Activated T-cell treated with anti-CD3 and anti-CD28 coated beads, Interleukin-2, amount 50 U/mL, for 24 hours (primary cell): ENCODE data around the gene QKI.

ENCODE experiments used
- DNase-seq: peaks from one replicate; pipeline ENCODE4 v3.0.0-alpha.2; 2020
- H3K27ac Mint-ChIP-seq: 2 replicates; pipeline ENCODE4 v1.8.0; 2020; ENCODE audit warnings: mild to moderate bottlenecking, mixed read lengths
- H3K27me3 Mint-ChIP-seq: 2 replicates; pipeline ENCODE4 v1.8.0; 2020; ENCODE audit warnings: mixed read lengths
- H3K36me3 Mint-ChIP-seq: 2 replicates; pipeline ENCODE4 v1.8.0; 2020; ENCODE audit warnings: low read depth, mixed read lengths
- H3K4me1 Mint-ChIP-seq: 2 replicates; pipeline ENCODE4 v1.8.0; 2020; ENCODE audit warnings: low read depth, mixed read lengths
- H3K4me3 Mint-ChIP-seq: 2 replicates; pipeline ENCODE4 v1.8.0; 2020; ENCODE audit warnings: mild to moderate bottlenecking, moderate library complexity, mixed read lengths
- H3K9me3 Mint-ChIP-seq: 2 replicates; pipeline ENCODE4 v1.8.0; 2020; ENCODE audit warnings: mixed read lengths

The QKI gene

DNA sequence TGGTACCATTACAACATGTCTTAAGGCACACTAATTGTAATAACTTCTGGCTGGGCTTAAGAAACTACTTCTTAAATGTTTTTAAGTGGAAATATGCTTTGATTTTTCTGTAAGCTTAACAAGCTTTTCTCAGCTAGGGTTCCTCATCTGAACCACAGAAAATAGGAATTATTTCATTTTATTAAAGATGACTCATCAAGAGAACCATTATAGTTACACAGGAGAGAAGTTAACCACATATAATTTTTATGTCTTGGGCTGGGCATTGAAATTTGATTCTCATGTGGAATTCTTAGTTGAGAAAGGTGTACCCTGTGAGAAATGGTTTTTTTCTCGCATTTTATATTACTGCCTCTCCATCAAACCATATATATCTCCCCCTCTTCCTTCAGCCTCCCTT is 75.1 kb downstream of the QKI start:
- peaks cover 61% of the 10 kb centered on the region for H3K4me1 Mint-ChIP-seq
- no peaks in the 10 kb centered on the region for H3K9me3 Mint-ChIP-seq
- H3K36me3 Mint-ChIP-seq = peaks cover 16% of the 10 kb centered on the region
- no peak for DNase-seq
- H3K27ac Mint-ChIP-seq = no peak overlapping the region
- H3K4me3 Mint-ChIP-seq = no peak overlapping the region
- H3K27me3 Mint-ChIP-seq = no peaks in the 10 kb centered on the region

DNA sequence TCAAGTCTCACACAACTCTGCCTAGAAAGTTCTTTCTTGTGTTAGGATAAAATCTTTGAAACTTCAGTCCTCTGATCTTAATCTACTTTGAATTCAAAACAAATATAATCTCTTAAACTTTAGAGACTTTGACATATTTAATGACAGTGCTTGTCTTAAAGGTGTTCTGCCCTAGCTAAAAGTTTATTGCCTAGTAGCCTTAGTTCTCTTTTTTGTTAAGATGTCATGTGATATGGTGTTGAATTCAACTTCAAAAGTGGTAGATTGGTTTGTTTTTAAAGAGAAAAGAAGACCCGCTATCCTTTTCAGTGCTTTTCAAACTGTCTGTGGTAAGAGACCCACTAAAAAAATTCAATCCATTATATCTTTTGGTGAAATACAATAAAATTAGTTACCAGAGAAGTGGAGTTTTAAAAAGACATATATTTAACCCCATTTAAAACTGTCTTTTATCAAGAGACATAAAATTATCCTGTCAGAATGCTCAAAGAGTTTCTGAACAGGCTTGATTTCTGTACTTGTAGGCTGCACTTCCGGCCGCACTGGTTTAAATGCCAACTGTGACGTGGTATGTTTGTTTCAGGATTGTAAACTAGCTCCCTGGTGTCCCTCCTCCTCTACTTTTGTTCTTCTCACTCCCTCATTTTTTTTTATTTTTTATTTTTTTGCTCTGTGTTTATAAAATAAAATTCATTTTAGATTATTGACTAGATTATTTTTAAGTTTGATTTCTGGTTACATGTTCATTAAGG is 76.5 kb downstream of the QKI start:
- H3K4me1 Mint-ChIP-seq = peaks cover 57% of the 10 kb centered on the region
- DNase-seq = no peak

DNA sequence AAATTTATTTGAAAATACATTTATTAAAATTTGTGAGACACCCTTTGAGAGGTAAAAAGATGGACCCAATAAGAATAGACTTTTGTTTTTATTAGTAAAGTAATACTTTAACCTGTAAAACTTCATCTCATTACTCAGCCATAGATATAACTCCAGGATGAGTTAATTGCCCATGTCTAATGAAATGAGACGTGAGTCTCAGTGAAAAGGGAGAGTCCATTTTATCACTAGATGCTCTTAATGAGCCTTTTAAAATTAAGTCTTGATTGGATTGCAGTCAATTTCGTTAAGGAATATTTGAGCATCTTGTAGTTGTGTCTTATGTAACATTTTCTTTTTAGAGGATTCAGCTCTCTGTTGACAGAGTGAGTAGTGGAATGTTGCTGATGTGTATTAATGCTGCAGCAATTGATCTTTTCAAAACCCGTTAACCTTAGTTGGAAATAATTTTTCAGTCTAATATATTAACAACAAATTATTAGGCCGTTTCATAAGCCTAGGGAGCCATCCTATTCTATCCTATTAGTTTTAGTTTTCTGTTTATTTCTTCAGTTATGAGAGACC is 77.3 kb downstream of the QKI start:
- Mint-ChIP-seq H3K27me3 (no peaks in the 10 kb centered on the region), H3K27ac (no peak overlapping the region), H3K36me3 (peaks cover 12% of the 10 kb centered on the region), H3K4me3 (no peak overlapping the region), H3K9me3 (no peaks in the 10 kb centered on the region), H3K4me1 (peaks cover 59% of the 10 kb centered on the region)
- DNase-seq = no peak

More for the DNA sequence above, 76.5 kb downstream of the QKI start:
- Mint-ChIP-seq H3K27me3 (no peaks in the 10 kb centered on the region), H3K4me3 (no peak overlapping the region), H3K9me3 (no peaks in the 10 kb centered on the region), H3K27ac (peak overlapping the region; percentile 76), H3K36me3 (peaks cover 12% of the 10 kb centered on the region)

- Mint-ChIP-seq H3K9me3 (no peaks in the 10 kb centered on the region), H3K4me3 (no peak overlapping the region), H3K4me1 (peaks cover 40% of the 10 kb centered on the region), H3K36me3 (peaks cover 22% of the 10 kb centered on the region), H3K27ac (no peak overlapping the region), H3K27me3 (no peaks in the 10 kb centered on the region)
- DNase-seq = no peak
Observed at GRCh38 chr6:163494279-163494727, 79.8 kb downstream of the QKI start.

GRCh38 chr6:163496205-163496604 is 81.7 kb downstream of the QKI start:
- no peaks in the 10 kb centered on the region for H3K9me3 Mint-ChIP-seq
- peaks cover 22% of the 10 kb centered on the region for H3K36me3 Mint-ChIP-seq
- H3K4me1 Mint-ChIP-seq = peaks cover 27% of the 10 kb centered on the region
- no peaks in the 10 kb centered on the region for H3K27me3 Mint-ChIP-seq
- no peak overlapping the region for H3K27ac Mint-ChIP-seq
- no peak for DNase-seq
- H3K4me3 Mint-ChIP-seq = no peak overlapping the region

GRCh38 chr6:163500105-163500504 is 85.6 kb downstream of the QKI start:
- Mint-ChIP-seq H3K27ac (no peak overlapping the region), H3K4me3 (no peak overlapping the region), H3K9me3 (peaks cover 10% of the 10 kb centered on the region), H3K27me3 (no peaks in the 10 kb centered on the region), H3K36me3 (peaks cover 46% of the 10 kb centered on the region), H3K4me1 (peaks cover 31% of the 10 kb centered on the region)
- no peak for DNase-seq

DNA sequence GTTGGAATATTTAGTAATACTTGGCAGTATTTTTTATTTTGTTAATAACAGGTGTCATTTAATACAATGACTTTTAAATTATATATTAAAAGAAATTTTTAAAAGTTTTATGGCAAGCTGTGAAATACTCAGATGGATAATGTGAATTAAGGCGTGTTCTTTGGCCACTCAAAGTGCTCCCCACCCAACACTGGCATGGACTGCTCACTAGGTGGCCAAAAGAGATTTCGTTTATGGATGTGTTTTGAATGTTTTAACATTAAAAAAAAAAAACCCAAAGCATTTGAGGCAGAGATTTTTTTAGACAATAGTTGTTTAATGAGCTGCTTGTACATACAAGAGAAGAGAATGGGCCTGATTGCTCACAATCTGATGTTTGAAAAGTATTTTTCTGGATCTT is 86.5 kb downstream of the QKI start:
- no peak overlapping the region for H3K27ac Mint-ChIP-seq
- H3K4me3 Mint-ChIP-seq = no peak overlapping the region
- no peaks in the 10 kb centered on the region for H3K27me3 Mint-ChIP-seq
- peaks cover 19% of the 10 kb centered on the region for H3K9me3 Mint-ChIP-seq
- H3K36me3 Mint-ChIP-seq = peaks cover 55% of the 10 kb centered on the region
- H3K4me1 Mint-ChIP-seq = peaks cover 31% of the 10 kb centered on the region
- DNase-seq = no peak

DNA sequence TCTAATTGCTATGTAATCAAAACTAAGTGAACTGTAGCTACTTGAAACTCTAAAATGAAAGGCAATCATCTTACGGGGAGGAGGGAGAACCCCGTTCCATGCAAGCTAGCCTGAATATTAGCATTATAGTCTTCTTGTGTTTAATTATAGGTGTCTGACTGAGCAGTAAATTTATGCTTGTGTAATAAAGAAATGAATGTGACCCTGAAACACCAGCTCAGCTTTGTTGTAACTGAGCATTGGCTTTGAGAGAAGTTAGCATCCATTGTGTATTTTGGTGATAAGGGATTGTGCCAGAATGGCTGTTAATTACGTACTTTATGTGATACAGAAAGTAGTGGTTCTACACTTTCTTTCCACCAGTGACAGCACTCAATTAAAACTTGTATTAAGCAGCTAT is 86.9 kb downstream of the QKI start:
- DNase-seq = no peak
- H3K4me3 Mint-ChIP-seq = no peak overlapping the region
- H3K36me3 Mint-ChIP-seq = peaks cover 56% of the 10 kb centered on the region
- no peaks in the 10 kb centered on the region for H3K27me3 Mint-ChIP-seq
- peaks cover 21% of the 10 kb centered on the region for H3K9me3 Mint-ChIP-seq
- H3K4me1 Mint-ChIP-seq = peaks cover 27% of the 10 kb centered on the region
- no peak overlapping the region for H3K27ac Mint-ChIP-seq

DNA sequence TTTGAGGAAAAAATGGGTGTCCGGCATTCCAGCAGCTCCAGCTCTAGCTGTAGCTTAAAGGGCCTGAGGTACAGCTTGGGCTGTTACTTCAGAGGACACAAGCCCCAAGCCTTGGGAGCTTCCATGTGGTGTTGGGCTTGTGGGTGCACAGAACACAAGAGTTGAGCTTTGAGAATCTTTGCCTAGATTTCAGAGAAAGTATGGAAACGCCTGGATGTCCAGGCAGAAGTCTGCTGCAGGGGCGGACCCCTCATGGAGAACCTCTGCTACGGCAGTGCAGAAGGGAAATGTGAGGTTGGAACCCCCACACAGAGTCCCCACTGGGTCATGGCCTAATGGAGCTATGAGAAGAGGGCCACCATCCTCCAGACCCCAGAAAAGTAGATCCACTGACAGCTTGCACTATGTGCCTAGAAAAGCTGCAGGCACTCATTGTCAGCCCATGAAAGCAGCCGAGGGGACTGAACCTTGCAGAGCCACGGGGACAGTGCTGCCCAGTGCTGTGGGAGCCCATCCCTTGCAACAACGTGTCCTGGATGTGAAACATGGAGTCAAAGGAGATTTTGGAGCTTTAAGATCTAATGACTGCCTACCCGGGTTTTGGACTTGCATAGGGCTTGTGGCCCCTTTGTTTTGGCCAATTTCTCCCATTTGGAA is 90.6 kb downstream of the QKI start:
- DNase-seq = no peak
- Mint-ChIP-seq H3K4me1 (peaks cover 17% of the 10 kb centered on the region), H3K27ac (no peak overlapping the region), H3K9me3 (peaks cover 36% of the 10 kb centered on the region), H3K36me3 (peaks cover 60% of the 10 kb centered on the region), H3K4me3 (no peak overlapping the region), H3K27me3 (no peaks in the 10 kb centered on the region)

GRCh38 chr6:163507965-163508364 is 93.4 kb downstream of the QKI start:
- H3K36me3 Mint-ChIP-seq = peaks cover 47% of the 10 kb centered on the region
- no peak overlapping the region for H3K4me3 Mint-ChIP-seq
- H3K9me3 Mint-ChIP-seq = peaks cover 36% of the 10 kb centered on the region
- peaks cover 8% of the 10 kb centered on the region for H3K4me1 Mint-ChIP-seq
- no peaks in the 10 kb centered on the region for H3K27me3 Mint-ChIP-seq
- no peak for DNase-seq
- H3K27ac Mint-ChIP-seq = no peak overlapping the region

- Mint-ChIP-seq H3K27ac (no peak overlapping the region), H3K36me3 (peaks cover 5% of the 10 kb centered on the region), H3K9me3 (peaks cover 3% of the 10 kb centered on the region), H3K4me3 (no peak overlapping the region), H3K4me1 (peaks cover 16% of the 10 kb centered on the region), H3K27me3 (no peaks in the 10 kb centered on the region)
- DNase-seq = no peak
Observed at GRCh38 chr6:163513003-163513402, 98.5 kb downstream of the QKI start.

- no peaks in the 10 kb centered on the region for H3K27me3 Mint-ChIP-seq
- peaks cover 2% of the 10 kb centered on the region for H3K36me3 Mint-ChIP-seq
- peaks cover 23% of the 10 kb centered on the region for H3K4me1 Mint-ChIP-seq
- no peak overlapping the region for H3K4me3 Mint-ChIP-seq
- H3K9me3 Mint-ChIP-seq = no peaks in the 10 kb centered on the region
- DNase-seq = no peak
- H3K27ac Mint-ChIP-seq = no peak overlapping the region
Observed at GRCh38 chr6:163513570-163514166, 99.2 kb downstream of the QKI start.

DNA sequence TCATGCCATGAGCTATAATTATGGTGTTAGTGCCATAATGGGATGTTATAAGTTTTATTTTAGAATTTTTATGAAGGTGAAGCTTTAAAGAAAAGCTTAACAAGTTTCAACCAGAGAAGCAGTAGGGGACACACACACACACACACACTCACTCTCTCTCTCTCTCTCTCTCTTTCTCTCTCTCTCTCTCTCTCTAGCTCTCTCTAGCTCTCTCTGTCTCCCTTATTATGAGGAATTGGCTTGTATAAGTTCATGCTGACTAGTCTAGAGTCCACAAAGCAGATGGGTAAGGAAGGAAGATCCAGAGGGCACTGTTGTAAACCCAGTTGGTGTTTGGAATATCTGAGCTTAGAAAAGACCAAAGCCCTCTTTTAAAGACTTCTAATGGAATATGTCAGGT is 102.4 kb downstream of the QKI start:
- Mint-ChIP-seq H3K9me3 (no peaks in the 10 kb centered on the region), H3K36me3 (no peaks in the 10 kb centered on the region), H3K27me3 (no peaks in the 10 kb centered on the region), H3K4me3 (no peak overlapping the region), H3K4me1 (peaks cover 33% of the 10 kb centered on the region), H3K27ac (no peak overlapping the region)
- no peak for DNase-seq

DNA sequence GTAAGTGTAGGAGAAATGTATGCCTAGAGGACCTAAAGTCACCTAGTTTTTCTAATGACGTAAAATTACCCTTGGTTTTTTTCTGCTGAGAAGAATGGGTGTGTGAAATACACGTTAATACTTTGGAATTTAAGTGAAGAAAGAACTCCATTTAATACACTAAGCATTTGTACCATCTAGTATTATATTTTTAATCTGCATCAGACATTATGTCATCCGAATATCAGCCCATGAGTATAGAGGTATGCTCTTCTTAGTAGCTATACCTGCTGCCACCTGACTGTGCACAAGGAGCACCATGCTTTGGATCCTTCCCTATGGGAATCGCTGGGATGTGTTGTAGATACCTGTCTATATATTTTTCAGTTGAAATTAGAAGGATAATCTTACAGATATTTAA is 106.4 kb downstream of the QKI start:
- Mint-ChIP-seq H3K4me1 (peaks cover 44% of the 10 kb centered on the region), H3K27me3 (no peaks in the 10 kb centered on the region), H3K9me3 (no peaks in the 10 kb centered on the region), H3K27ac (no peak overlapping the region), H3K4me3 (no peak overlapping the region), H3K36me3 (peaks cover 8% of the 10 kb centered on the region)
- no peak for DNase-seq

DNA sequence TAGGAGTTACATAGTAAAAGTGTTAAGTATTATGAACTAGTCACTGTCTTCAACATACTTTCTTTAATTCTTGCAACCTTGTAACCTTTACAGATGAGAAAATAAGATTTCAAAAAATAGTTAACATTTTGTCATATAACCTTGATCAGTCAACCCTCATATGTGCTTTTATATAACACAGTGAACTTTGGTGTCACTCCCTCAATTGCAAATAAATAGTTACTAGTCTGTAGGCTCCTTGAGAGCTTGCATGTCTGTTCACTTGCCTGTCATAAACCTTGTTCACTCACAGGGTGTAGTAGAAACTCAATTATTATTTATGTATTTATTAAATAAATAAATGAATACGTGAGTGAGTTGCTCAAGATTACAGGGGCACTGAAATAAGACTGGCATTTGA is 107.5 kb downstream of the QKI start:
- Mint-ChIP-seq H3K9me3 (no peaks in the 10 kb centered on the region), H3K27ac (no peak overlapping the region), H3K27me3 (no peaks in the 10 kb centered on the region), H3K4me3 (no peak overlapping the region), H3K4me1 (peaks cover 45% of the 10 kb centered on the region), H3K36me3 (peaks cover 8% of the 10 kb centered on the region)
- DNase-seq = no peak
